CD14-positive monocyte (primary cell): ENCODE results near the gene PRKACA. TPM values are rescaled to one million over a fixed set of nuclear protein-coding genes. Genes with fewer than 3 reads are reported as not detected.

Experiments used
- DNase-seq, 3 donors: peaks; one replicate each; pipeline ENCODE4 v3.0.0-alpha.2; 2011 to 2022
- H2AFZ ChIP-seq: 2 replicates; pipeline ENCODE4 v1.6.0; 2012; ENCODE audit warnings: mild to moderate bottlenecking, low read depth, low read length, inconsistent platforms; ENCODE audit not compliant: insufficient read depth, poor library complexity, severe bottlenecking
- H3K27ac ChIP-seq, 2 donors: 1 replicate in 1 of 2; 2 replicates in 1 of 2; pipeline ENCODE4 v1.5.1; 2012 to 2013; ENCODE audit warnings: low read length in 2 of 2, control low read depth in 1 of 2, inconsistent platforms in 1 of 2, low read depth in 1 of 2, mild to moderate bottlenecking in 1 of 2
- H3K27me3 ChIP-seq, 2 donors: one replicate each; pipeline versions ENCODE4 v1.6.0 to v1.6.1; 2011 to 2013; ENCODE audit warnings: low read length in 2 of 2; ENCODE audit not compliant: control insufficient read depth in 2 of 2, insufficient read depth in 2 of 2
- H3K36me3 ChIP-seq, 2 donors: replicated peaks in 1 of 2; 1 replicate in 1 of 2; 2 replicates in 1 of 2; pipeline versions ENCODE4 v1.5.1 to v1.6.1; 2012 to 2013; ENCODE audit warnings: low read length in 2 of 2, control low read depth in 1 of 2, inconsistent platforms in 1 of 2, mild to moderate bottlenecking in 1 of 2; ENCODE audit not compliant: insufficient read depth in 2 of 2, control insufficient read depth in 1 of 2
- H3K4me1 ChIP-seq, 2 donors: 1 replicate in 1 of 2; 2 replicates in 1 of 2; pipeline versions ENCODE4 v1.5.1 to v1.6.1; 2012 to 2013; ENCODE audit warnings: low read length in 2 of 2, control low read depth in 1 of 2, inconsistent platforms in 1 of 2, mild to moderate bottlenecking in 1 of 2, moderate library complexity in 1 of 2; ENCODE audit not compliant: insufficient read depth in 2 of 2, control insufficient read depth in 1 of 2
- H3K4me2 ChIP-seq: replicated peaks from 2 replicates; pipeline ENCODE3; 2012; ENCODE audit warnings: low read length, moderate library complexity, mild to moderate bottlenecking; ENCODE audit not compliant: poor library complexity, severe bottlenecking; ENCODE audit errors: extremely low read depth
- H3K4me3 ChIP-seq, 3 experiments: fragments of 200-600 bp in 1 of 3; sonication (generic) in 1 of 3; replicated peaks in 1 of 3; 1 replicate in 2 of 3; 2 replicates in 1 of 3; pipeline ENCODE4 v1.5.1; 2011 to 2013; ENCODE audit warnings: low read length in 3 of 3, mild to moderate bottlenecking in 3 of 3, control low read depth in 2 of 3, low read depth in 2 of 3, inconsistent platforms in 1 of 3, moderate library complexity in 1 of 3
- H3K79me2 ChIP-seq: 2 replicates; pipeline ENCODE4 v1.6.0; 2012; ENCODE audit warnings: mild to moderate bottlenecking, control low read depth, inconsistent platforms, low read length, moderate library complexity; ENCODE audit not compliant: insufficient read depth
- H3K9ac ChIP-seq: 2 replicates; pipeline ENCODE4 v1.6.0; 2017; ENCODE audit warnings: low read length, mild to moderate bottlenecking; ENCODE audit not compliant: insufficient read depth, poor library complexity, severe bottlenecking
- H3K9me3 ChIP-seq, 2 donors: replicated peaks in 1 of 2; 1 replicate in 1 of 2; 2 replicates in 1 of 2; pipeline versions ENCODE4 v1.5.1 to v1.6.1; 2012 to 2013; ENCODE audit warnings: low read length in 2 of 2, control low read depth in 1 of 2; ENCODE audit not compliant: control insufficient read depth in 1 of 2, insufficient read depth in 1 of 2
- H4K20me1 ChIP-seq: 2 replicates; pipeline ENCODE4 v1.6.0; 2012; ENCODE audit warnings: mild to moderate bottlenecking, low read length, control low read depth, moderate library complexity; ENCODE audit not compliant: insufficient read depth
- H3K27ac Mint-ChIP-seq, 7 donors: one replicate each; pipeline ENCODE4 v1.8.0; 2020; ENCODE audit warnings: mild to moderate bottlenecking in 7 of 7, mixed read lengths in 7 of 7, moderate library complexity in 6 of 7, inconsistent platforms in 2 of 7
- H3K27me3 Mint-ChIP-seq, 3 donors: one replicate each; pipeline ENCODE4 v1.8.0; 2021 to 2022; ENCODE audit warnings: low read depth in 3 of 3, mild to moderate bottlenecking in 3 of 3, mixed read lengths in 3 of 3, moderate library complexity in 3 of 3, inconsistent platforms in 1 of 3
- H3K36me3 Mint-ChIP-seq, 2 donors: one replicate each; pipeline ENCODE4 v1.8.0; 2020; ENCODE audit warnings: mixed read lengths in 2 of 2, inconsistent platforms in 1 of 2, mild to moderate bottlenecking in 1 of 2
- H3K4me1 Mint-ChIP-seq: one replicate; pipeline ENCODE4 v1.8.0; 2020; ENCODE audit warnings: mild to moderate bottlenecking, mixed read lengths
- H3K4me3 Mint-ChIP-seq, 2 donors: one replicate each; pipeline ENCODE4 v1.8.0; 2020; ENCODE audit warnings: mild to moderate bottlenecking in 2 of 2, mixed read lengths in 2 of 2, moderate library complexity in 1 of 2
- H3K9me3 Mint-ChIP-seq, 7 donors: one replicate each; pipeline ENCODE4 v1.8.0; 2020 to 2022; ENCODE audit warnings: mixed read lengths in 7 of 7, mild to moderate bottlenecking in 6 of 7, moderate library complexity in 6 of 7, inconsistent platforms in 2 of 7
- CTCF ChIP-seq: fragments of 200-600 bp; IDR thresholded peaks from one replicate; pipeline ENCODE4 v1.8.0; 2022; ENCODE audit warnings: antibody characterized with exemption, mild to moderate bottlenecking
- WGBS: methylation state at CpG from one replicate; pipeline ENCODE4 v1.1.5; 2013; ENCODE audit warnings: missing lambda C conversion rate; ENCODE audit not compliant: insufficient coverage; 5-methylcytosine and 5-hydroxymethylcytosine counted together
- intact Hi-C, 2 donors: fragments of 100-400 bp; cut with micrococcal nuclease; formaldehyde crosslinking; loops; one replicate each; pipeline versions ENCODE4 v1.15.0 to v1.15.1; 2023
- polyA plus RNA-seq, 3 donors: library from polyadenylated mRNA; depleted of rRNA in 1 of 3; unstranded in 2 of 3; stranded (reverse) in 1 of 3; fragments of 300-500 nt in 2 of 3; fragments of >200 nt in 1 of 3; fragmentation: Illumina TruSeq in 2 of 3; gene quantifications; 1 replicate in 2 of 3; 2 replicates in 1 of 3; pipeline ENCODE4 v1.2.3, GENCODE V29; 2012 to 2021

The PRKACA gene
- polyA plus RNA-seq, 3 donors: 2.0 to 231 (median 3.8) TPM

DNA sequence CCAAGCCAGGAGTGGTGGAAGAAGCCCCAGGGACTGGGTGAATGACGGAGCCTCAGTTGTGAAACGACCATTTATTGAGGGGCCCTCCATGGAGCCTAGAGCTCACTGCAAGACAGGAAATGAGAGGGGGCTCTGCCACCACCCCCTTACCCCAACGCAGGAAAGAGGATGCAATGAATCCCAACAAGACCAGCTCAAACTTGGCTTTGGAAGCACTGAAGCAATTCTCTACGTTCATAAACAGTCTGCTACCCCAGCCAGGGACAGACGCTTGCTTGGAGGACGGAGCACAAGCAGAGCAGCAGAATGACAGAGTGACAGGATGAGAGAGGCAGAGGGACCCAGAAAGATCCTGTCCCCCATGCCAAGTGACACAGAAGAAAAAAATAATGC is 1.0 kb downstream of the PRKACA start:
- TF ChIP-seq CTCF: no peak
- Mint-ChIP-seq H3K27me3 (peaks cover 0 to 1% (median 0%) of the 10 kb centered on the region in 3 donors), H3K9me3 (no peaks in the 10 kb centered on the region), H3K36me3 (peaks cover 0 to 21% of the 10 kb centered on the region in 2 donors), H3K4me1 (peaks cover 74% of the 10 kb centered on the region), H3K4me3 (peak overlapping the region; percentile 91 to 95), H3K27ac (peak overlapping the region; percentile 80 to 97 (median 90))
- WGBS: 0% methylated on average over 3 of the region's 6 CpGs
- intact Hi-C loops: loop anchor here (2.0 to 5.0 kb wide), 3 partner anchors 34 to 114 kb away; no protein-coding TSS in a partner anchor
- no peak for DNase-seq
- H3K9me3 ChIP-seq: no peaks in the 10 kb centered on the region
- H3K4me1 ChIP-seq: peaks cover 69 to 81% of the 10 kb centered on the region in 2 donors
- peak overlapping the region; percentile 88 to 99 (median 90) for H3K4me3 ChIP-seq
- peaks cover 54% of the 10 kb centered on the region for H4K20me1 ChIP-seq
- peak overlapping the region in 1 of 2 donors; percentile 86 for H3K27ac ChIP-seq
- peaks cover 76% of the 10 kb centered on the region for H3K79me2 ChIP-seq
- peak overlapping the region; percentile 29 for H2AFZ ChIP-seq
- no peaks in the 10 kb centered on the region for H3K27me3 ChIP-seq
- no peaks in the 10 kb centered on the region for H3K36me3 ChIP-seq
- peak overlapping the region; percentile 82 for H3K9ac ChIP-seq
- peak overlapping the region; percentile 99 for H3K4me2 ChIP-seq

- Histone ChIP-seq H3K9ac (no peak overlapping the region), H3K4me2 (peak overlapping the region; percentile 99)
These were observed 1.8 kb downstream of the PRKACA start for GRCh38 chr19:14115756-14116155.

More at GRCh38 chr19:14115756-14116155, 1.8 kb downstream of the PRKACA start:
- H3K4me1 Mint-ChIP-seq: peaks cover 72% of the 10 kb centered on the region
- no peak for DNase-seq
- Histone ChIP-seq H3K36me3 (peaks cover under 1 to 7% of the 10 kb centered on the region in 2 donors), H3K4me3 (peak overlapping the region; percentile 88 to 99 (median 90)), H2AFZ (no peak overlapping the region), H3K4me1 (peaks cover 69 to 81% of the 10 kb centered on the region in 2 donors), H3K9me3 (no peaks in the 10 kb centered on the region), H3K27me3 (no peaks in the 10 kb centered on the region), H3K27ac (peak overlapping the region; percentile 70 to 86), H4K20me1 (peaks cover 62% of the 10 kb centered on the region), H3K79me2 (peaks cover 80% of the 10 kb centered on the region)
- H3K27me3 Mint-ChIP-seq: peaks cover 0 to 1% (median 0%) of the 10 kb centered on the region in 3 donors
- intact Hi-C loops: loop anchor here (2.0 to 5.0 kb wide), 5 partner anchors 19 to 113 kb away; partner anchors contain the start of gene ASF1B (in 1 of the 2)
- WGBS: 91% methylated on average over 3 of the region's 5 CpGs
- peak overlapping the region; percentile 85 to 97 (median 90) for H3K27ac Mint-ChIP-seq
- peak overlapping the region; percentile 91 to 95 for H3K4me3 Mint-ChIP-seq
- no peak for TF ChIP-seq CTCF
- peaks cover 2 to 27% of the 10 kb centered on the region in 2 donors for H3K36me3 Mint-ChIP-seq
- no peaks in the 10 kb centered on the region for H3K9me3 Mint-ChIP-seq
